GM12878 (cell line): ENCODE measurements around the gene PALS1.

Source experiments
- BACH1 ChIP-seq: fragments of 450-650 bp; IDR thresholded peaks from 2 replicates; pipeline ENCODE4 v1.6.1; 2017; ENCODE audit warnings: mild to moderate bottlenecking, borderline replicate concordance
- E2F4 ChIP-seq: IDR thresholded peaks from 2 replicates; pipeline ENCODE4 v1.6.1; 2012; ENCODE audit warnings: low read depth, low read length, improper control_type of control experiment
- ESRRA ChIP-seq: IDR thresholded peaks from 2 replicates; pipeline ENCODE4 v1.6.1; 2012; ENCODE audit warnings: mild to moderate bottlenecking, low read length, improper control_type of control experiment
- SIN3A ChIP-seq: IDR thresholded peaks from 2 replicates; pipeline ENCODE4 v1.6.1; 2012; ENCODE audit warnings: low read depth, low read length, improper control_type of control experiment
- SMC3 ChIP-seq: IDR thresholded peaks from 2 replicates; pipeline ENCODE4 v1.6.1; 2011; ENCODE audit warnings: low read length, improper control_type of control experiment, borderline replicate concordance
- SREBF2 ChIP-seq: IDR thresholded peaks from 2 replicates; pipeline ENCODE4 v1.6.1; 2012; ENCODE audit warnings: mild to moderate bottlenecking, low read length
- TARDBP ChIP-seq: IDR thresholded peaks from 2 replicates; pipeline ENCODE4 v1.6.1; 2016; ENCODE audit warnings: borderline replicate concordance

- no peak for TF ChIP-seq ESRRA
- TF ChIP-seq SREBF2 = no peak
- no peak for TF ChIP-seq SIN3A
- no peak for TF ChIP-seq E2F4
- no peak for TF ChIP-seq TARDBP
- TF ChIP-seq BACH1 = no peak
- TF ChIP-seq SMC3 = no peak
Observed at GRCh38 chr14:67242168-67242420, 859 bp downstream of the PALS1 start.
